ENCODE results near the gene PDIK1L.
"Not testable (repeated sequence)": the region's sequence is repeated elsewhere in the genome, so short reads cannot be mapped to it uniquely, and the experiment has no call there.

Gene PDIK1L

GRCh38 chr1:26099780-26100179 is 11.8 kb upstream of the PDIK1L start:
- H2BK120ac ChIP-seq (ENCODE audit: low read depth, low read length) = no peak overlapping the region
- no peak overlapping the region for H3K4me3 ChIP-seq (ENCODE audit: low read length in 2 of 2)
- H3K4me1 ChIP-seq (ENCODE audit: control insufficient read depth in 2 of 2, insufficient read depth in 1 of 2, low read depth in 1 of 2, low read length in 2 of 2) = peaks cover 4 to 5% of the 10 kb centered on the region in 2 donors
- DNase-seq (ENCODE audit: low spot score) = no peak
- no peak overlapping the region for H3K4me2 ChIP-seq (ENCODE audit: insufficient read depth, low read length, poor library complexity, severe bottlenecking)
- no peak overlapping the region for H3K27ac ChIP-seq (replicated peaks; ENCODE audit: low read length)
- peaks cover 0 to 16% (median 0%) of the 10 kb centered on the region in 3 experiments for H3K27me3 ChIP-seq (ENCODE audit: control insufficient read depth in 3 of 3, insufficient read depth in 3 of 3, low read depth in 1 of 3, low read length in 3 of 3)
- H3K4ac ChIP-seq (ENCODE audit: low read length) = no peak overlapping the region
- no peak overlapping the region for H4K91ac ChIP-seq (ENCODE audit: low read depth, low read length, poor library complexity)
- no peaks in the 10 kb centered on the region for H3K36me3 ChIP-seq (replicated peaks in 1 of 2; ENCODE audit: control insufficient read depth in 2 of 2, insufficient read depth in 2 of 2, low read length in 2 of 2)
- H2BK12ac ChIP-seq (ENCODE audit: low read length) = no peak overlapping the region
- no CpG with 5 or more reads among the region's 3 CpGs for WGBS, 2 donors (ENCODE audit: extremely low coverage in 2 of 2, insufficient read length in 2 of 2, insufficient replicate concordance in 1 of 2)
- no peak overlapping the region for H3K23ac ChIP-seq (ENCODE audit: low read depth, low read length, poor library complexity)
- no peak overlapping the region for H2BK5ac ChIP-seq (ENCODE audit: low read length)
- H3K18ac ChIP-seq (ENCODE audit: low read length) = no peak overlapping the region
- no peaks in the 10 kb centered on the region for H3K79me1 ChIP-seq (ENCODE audit: low read depth, low read length)
- H2AK5ac ChIP-seq (ENCODE audit: low read depth, low read length) = no peak overlapping the region
- H3K9ac ChIP-seq (ENCODE audit: low read depth, low read length, poor library complexity) = no peak overlapping the region
- H2AFZ ChIP-seq (ENCODE audit: low read length) = no peak overlapping the region
- no peak overlapping the region for H2BK15ac ChIP-seq (ENCODE audit: low read length)
- H3K14ac ChIP-seq (ENCODE audit: low read length) = no peak overlapping the region
- H3K9me3 ChIP-seq (replicated peaks in 1 of 2; ENCODE audit: control insufficient read depth in 2 of 2, insufficient read depth in 1 of 2, low read depth in 1 of 2, low read length in 2 of 2) = no peaks in the 10 kb centered on the region
- no peak overlapping the region for H4K8ac ChIP-seq (ENCODE audit: low read depth, low read length)

- whole genome bisulfite sequencing, 2 donors (ENCODE audit: extremely low coverage in 2 of 2, insufficient read length in 2 of 2, insufficient replicate concordance in 1 of 2) = no CpG with 5 or more reads among the region's 10 CpGs
- H2BK5ac ChIP-seq (ENCODE audit: low read length); H3K9me3 ChIP-seq (replicated peaks in 1 of 2; ENCODE audit: control insufficient read depth in 2 of 2, insufficient read depth in 1 of 2, low read depth in 1 of 2, low read length in 2 of 2); H3K27ac ChIP-seq (replicated peaks; ENCODE audit: low read length); H2BK120ac ChIP-seq (ENCODE audit: low read depth, low read length); H2BK15ac ChIP-seq (ENCODE audit: low read length); H3K23ac ChIP-seq (ENCODE audit: low read depth, low read length, poor library complexity); H2AK5ac ChIP-seq (ENCODE audit: low read depth, low read length); H4K91ac ChIP-seq (ENCODE audit: low read depth, low read length, poor library complexity); H3K4me3 ChIP-seq (ENCODE audit: low read length in 2 of 2); H3K4ac ChIP-seq (ENCODE audit: low read length); H4K8ac ChIP-seq (ENCODE audit: low read depth, low read length); H3K4me1 ChIP-seq (ENCODE audit: control insufficient read depth in 2 of 2, insufficient read depth in 1 of 2, low read depth in 1 of 2, low read length in 2 of 2); DNase-seq (ENCODE audit: low spot score); H3K14ac ChIP-seq (ENCODE audit: low read length); H3K4me2 ChIP-seq (ENCODE audit: insufficient read depth, low read length, poor library complexity, severe bottlenecking); H3K79me1 ChIP-seq (ENCODE audit: low read depth, low read length); H2BK12ac ChIP-seq (ENCODE audit: low read length); H3K18ac ChIP-seq (ENCODE audit: low read length); H3K36me3 ChIP-seq (replicated peaks in 1 of 2; ENCODE audit: control insufficient read depth in 2 of 2, insufficient read depth in 2 of 2, low read length in 2 of 2); H2AFZ ChIP-seq (ENCODE audit: low read length); H3K9ac ChIP-seq (ENCODE audit: low read depth, low read length, poor library complexity): not testable (repeated sequence)
- peaks cover 0 to 16% (median 0%) of the 10 kb centered on the region in 3 experiments for H3K27me3 ChIP-seq (ENCODE audit: control insufficient read depth in 3 of 3, insufficient read depth in 3 of 3, low read depth in 1 of 3, low read length in 3 of 3)
Observed at GRCh38 chr1:26100204-26100603, 11.4 kb upstream of the PDIK1L start.

- Histone ChIP-seq H2BK15ac (ENCODE audit: low read length) (no peak overlapping the region), H3K27ac (replicated peaks; ENCODE audit: low read length) (no peak overlapping the region), H3K14ac (ENCODE audit: low read length) (no peak overlapping the region), H3K23ac (ENCODE audit: low read depth, low read length, poor library complexity) (no peak overlapping the region), H3K18ac (ENCODE audit: low read length) (no peak overlapping the region), H4K91ac (ENCODE audit: low read depth, low read length, poor library complexity) (no peak overlapping the region), H2BK120ac (ENCODE audit: low read depth, low read length) (no peak overlapping the region), H3K4me1 (ENCODE audit: control insufficient read depth in 2 of 2, insufficient read depth in 1 of 2, low read depth in 1 of 2, low read length in 2 of 2) (peaks cover 0 to 3% of the 10 kb centered on the region in 2 donors), H3K9ac (ENCODE audit: low read depth, low read length, poor library complexity) (no peak overlapping the region), H3K4me3 (ENCODE audit: low read length in 2 of 2) (no peak overlapping the region), H2BK12ac (ENCODE audit: low read length) (no peak overlapping the region), H4K8ac (ENCODE audit: low read depth, low read length) (no peak overlapping the region), H3K4me2 (ENCODE audit: insufficient read depth, low read length, poor library complexity, severe bottlenecking) (no peak overlapping the region), H3K27me3 (ENCODE audit: control insufficient read depth in 3 of 3, insufficient read depth in 3 of 3, low read depth in 1 of 3, low read length in 3 of 3) (peaks cover 0 to 16% (median 0%) of the 10 kb centered on the region in 3 experiments), H3K4ac (ENCODE audit: low read length) (no peak overlapping the region), H2AFZ (ENCODE audit: low read length) (no peak overlapping the region), H3K36me3 (replicated peaks in 1 of 2; ENCODE audit: control insufficient read depth in 2 of 2, insufficient read depth in 2 of 2, low read length in 2 of 2) (no peaks in the 10 kb centered on the region), H3K9me3 (replicated peaks in 1 of 2; ENCODE audit: control insufficient read depth in 2 of 2, insufficient read depth in 1 of 2, low read depth in 1 of 2, low read length in 2 of 2) (no peaks in the 10 kb centered on the region), H2AK5ac (ENCODE audit: low read depth, low read length) (no peak overlapping the region), H3K79me1 (ENCODE audit: low read depth, low read length) (no peaks in the 10 kb centered on the region), H2BK5ac (ENCODE audit: low read length) (no peak overlapping the region)
- WGBS, 2 donors (ENCODE audit: extremely low coverage in 2 of 2, insufficient read length in 2 of 2, insufficient replicate concordance in 1 of 2) = no CpG with 5 or more reads among the region's 3 CpGs
- DNase-seq (ENCODE audit: low spot score) = no peak
Observed at GRCh38 chr1:26102119-26102518, 9.5 kb upstream of the PDIK1L start.

GRCh38 chr1:26102526-26102925 is 9.1 kb upstream of the PDIK1L start:
- H3K4me1 ChIP-seq (ENCODE audit: control insufficient read depth in 2 of 2, insufficient read depth in 1 of 2, low read depth in 1 of 2, low read length in 2 of 2) = peaks cover 0 to 3% of the 10 kb centered on the region in 2 donors
- no peak for DNase-seq (ENCODE audit: low spot score)
- no CpG with 5 or more reads among the region's 2 CpGs for WGBS, 2 donors (ENCODE audit: extremely low coverage in 2 of 2, insufficient read length in 2 of 2, insufficient replicate concordance in 1 of 2)

More at GRCh38 chr1:26102526-26102925, 9.1 kb upstream of the PDIK1L start:
- Histone ChIP-seq H2BK15ac (ENCODE audit: low read length) (no peak overlapping the region), H3K27ac (replicated peaks; ENCODE audit: low read length) (no peak overlapping the region), H2AFZ (ENCODE audit: low read length) (no peak overlapping the region), H2AK5ac (ENCODE audit: low read depth, low read length) (no peak overlapping the region), H2BK12ac (ENCODE audit: low read length) (no peak overlapping the region), H3K79me1 (ENCODE audit: low read depth, low read length) (no peaks in the 10 kb centered on the region), H3K9ac (ENCODE audit: low read depth, low read length, poor library complexity) (no peak overlapping the region), H4K8ac (ENCODE audit: low read depth, low read length) (no peak overlapping the region), H3K9me3 (replicated peaks in 1 of 2; ENCODE audit: control insufficient read depth in 2 of 2, insufficient read depth in 1 of 2, low read depth in 1 of 2, low read length in 2 of 2) (no peaks in the 10 kb centered on the region), H2BK120ac (ENCODE audit: low read depth, low read length) (no peak overlapping the region), H3K27me3 (ENCODE audit: control insufficient read depth in 3 of 3, insufficient read depth in 3 of 3, low read depth in 1 of 3, low read length in 3 of 3) (peaks cover 0 to 16% (median 0%) of the 10 kb centered on the region in 3 experiments), H3K14ac (ENCODE audit: low read length) (no peak overlapping the region), H3K4me2 (ENCODE audit: insufficient read depth, low read length, poor library complexity, severe bottlenecking) (no peak overlapping the region), H3K18ac (ENCODE audit: low read length) (no peak overlapping the region), H3K36me3 (replicated peaks in 1 of 2; ENCODE audit: control insufficient read depth in 2 of 2, insufficient read depth in 2 of 2, low read length in 2 of 2) (no peaks in the 10 kb centered on the region), H3K4ac (ENCODE audit: low read length) (no peak overlapping the region), H2BK5ac (ENCODE audit: low read length) (no peak overlapping the region), H3K4me3 (ENCODE audit: low read length in 2 of 2) (no peak overlapping the region), H4K91ac (ENCODE audit: low read depth, low read length, poor library complexity) (no peak overlapping the region), H3K23ac (ENCODE audit: low read depth, low read length, poor library complexity) (no peak overlapping the region)

Data from neuronal stem cell (in vitro differentiated cells).